Karpas-422 (cell line): Measurements from ENCODE around the gene NUDT6. TPM values are rescaled to one million over a fixed set of nuclear protein-coding genes. Genes with fewer than 3 reads are reported as not detected.

Source experiments
- DNase-seq: peaks from one replicate; pipeline ENCODE4 v3.0.0-alpha.2; 2015
- H2AFZ ChIP-seq: fragments of 200-600 bp; sonication (generic); 2 replicates; pipeline ENCODE4 v1.6.1; 2014; ENCODE audit warnings: antibody characterized with exemption, low read length, mixed read lengths
- H3K27ac ChIP-seq: fragments of 200-600 bp; sonication (generic); 2 replicates; pipeline ENCODE4 v1.5.1; 2014; ENCODE audit warnings: mild to moderate bottlenecking, low read length, moderate library complexity
- H3K27me3 ChIP-seq: fragments of 200-600 bp; sonication (generic); 2 replicates; pipeline ENCODE4 v1.6.1; 2014; ENCODE audit warnings: low read length, mixed read lengths
- H3K36me3 ChIP-seq: fragments of 200-600 bp; sonication (generic); 2 replicates; pipeline ENCODE4 v1.6.1; 2014; ENCODE audit warnings: low read length, mixed read lengths; ENCODE audit not compliant: insufficient read depth
- H3K4me1 ChIP-seq: fragments of 200-600 bp; sonication (generic); 2 replicates; pipeline ENCODE4 v1.6.1; 2014; ENCODE audit warnings: mild to moderate bottlenecking, low read length, mixed read lengths
- H3K4me2 ChIP-seq: fragments of 200-600 bp; sonication (generic); 2 replicates; pipeline ENCODE4 v1.6.1; 2014; ENCODE audit warnings: low read length, low read depth, mild to moderate bottlenecking; ENCODE audit not compliant: poor library complexity, severe bottlenecking
- H3K4me3 ChIP-seq: fragments of 200-600 bp; sonication (generic); 2 replicates; pipeline ENCODE4 v1.5.1; 2014; ENCODE audit warnings: mild to moderate bottlenecking, antibody characterized with exemption, low read length, mixed read lengths
- H3K79me2 ChIP-seq: fragments of 200-600 bp; sonication (generic); 2 replicates; pipeline ENCODE4 v1.6.1; 2014; ENCODE audit warnings: mild to moderate bottlenecking, low read length, mixed read lengths
- H3K9ac ChIP-seq: fragments of 200-600 bp; sonication (generic); 2 replicates; pipeline ENCODE4 v1.6.0; 2014; ENCODE audit warnings: low read length
- H3K9me2 ChIP-seq: fragments of 200-600 bp; sonication (generic), shearing (Covaris generic); replicated peaks from 2 replicates; pipeline ENCODE4 v1.6.0; 2014; ENCODE audit warnings: mild to moderate bottlenecking, low read length, moderate library complexity; ENCODE audit not compliant: insufficient read depth
- H3K9me3 ChIP-seq: fragments of 300-700, 200-600 bp; sonication (generic); 2 replicates; pipeline ENCODE4 v1.6.1; 2014; ENCODE audit warnings: low read length, mixed read lengths
- H4K20me1 ChIP-seq: fragments of 200-600 bp; sonication (generic); 2 replicates; pipeline ENCODE4 v1.6.1; 2014; ENCODE audit warnings: mild to moderate bottlenecking, antibody characterized with exemption, low read length, low read depth; ENCODE audit not compliant: insufficient read depth
- total RNA-seq: library from RNA; depleted of rRNA; stranded (reverse); fragments of >200 nt; shearing (Covaris generic); gene quantifications from 2 replicates; pipeline ENCODE4 v1.2.3, GENCODE V29; 2014; ENCODE audit warnings: low replicate concordance

The NUDT6 gene
- total RNA-seq, 1 experiment from 2014 or later: 17.7 TPM

GRCh38 chr4:122930862-122931261 is 8.5 kb upstream of the NUDT6 start:
- H3K79me2 ChIP-seq: peaks cover 41% of the 10 kb centered on the region
- H3K4me3 ChIP-seq: no peak overlapping the region
- no peaks in the 10 kb centered on the region for H4K20me1 ChIP-seq
- no peak overlapping the region for H2AFZ ChIP-seq
- no peak overlapping the region for H3K27ac ChIP-seq
- peak; percentile 74 for DNase-seq
- no peaks in the 10 kb centered on the region for H3K27me3 ChIP-seq
- no peak overlapping the region for H3K9ac ChIP-seq
- H3K4me1 ChIP-seq: peaks cover 10% of the 10 kb centered on the region
- H3K4me2 ChIP-seq: no peak overlapping the region
- peaks cover 44% of the 10 kb centered on the region for H3K36me3 ChIP-seq
- H3K9me3 ChIP-seq: no peaks in the 10 kb centered on the region
- no peaks in the 10 kb centered on the region for H3K9me2 ChIP-seq

GRCh38 chr4:122928930-122929329 is 6.5 kb upstream of the NUDT6 start:
- no peak for DNase-seq
- Histone ChIP-seq H3K36me3 (peaks cover 29% of the 10 kb centered on the region; the same call in 1 of the 2 replicates), H3K27me3 (no peaks in the 10 kb centered on the region), H3K4me1 (peaks cover 28% of the 10 kb centered on the region), H3K4me3 (no peak overlapping the region), H2AFZ (no peak overlapping the region), H3K27ac (no peak overlapping the region), H3K9me3 (no peaks in the 10 kb centered on the region), H3K9me2 (no peaks in the 10 kb centered on the region), H3K9ac (no peak overlapping the region), H4K20me1 (no peaks in the 10 kb centered on the region), H3K79me2 (peaks cover 50% of the 10 kb centered on the region), H3K4me2 (no peak overlapping the region)

- H3K27ac ChIP-seq: peak overlapping the region; percentile 87
- peak overlapping the region; percentile 94 for H2AFZ ChIP-seq
- H3K4me1 ChIP-seq: peaks cover 39% of the 10 kb centered on the region
- DNase-seq: peak; percentile 96
- peak overlapping the region; percentile 97 for H3K4me3 ChIP-seq
- H4K20me1 ChIP-seq: no peaks in the 10 kb centered on the region
- H3K79me2 ChIP-seq: peaks cover 67% of the 10 kb centered on the region
- no peaks in the 10 kb centered on the region for H3K9me3 ChIP-seq
- H3K4me2 ChIP-seq: peak overlapping the region; percentile 95
- no peaks in the 10 kb centered on the region for H3K27me3 ChIP-seq
- H3K9ac ChIP-seq: peak overlapping the region; percentile 89
- 0 out of 2 replicates have a peak, but pooled peaks cover 3% of the 10 kb centered on the region for H3K36me3 ChIP-seq
- H3K9me2 ChIP-seq: no peaks in the 10 kb centered on the region
Observed at GRCh38 chr4:122922877-122923511, 597 bp upstream of the NUDT6 start.

GRCh38 chr4:122921300-122921699 is 1.1 kb downstream of the NUDT6 start:
- no peaks in the 10 kb centered on the region for H3K36me3 ChIP-seq
- no peaks in the 10 kb centered on the region for H3K9me3 ChIP-seq
- peaks cover 50% of the 10 kb centered on the region for H3K79me2 ChIP-seq
- peaks cover 34% of the 10 kb centered on the region for H3K4me1 ChIP-seq
- DNase-seq: no peak
- H3K9ac ChIP-seq: peak overlapping the region; percentile 89
- H4K20me1 ChIP-seq: no peaks in the 10 kb centered on the region
- no peaks in the 10 kb centered on the region for H3K9me2 ChIP-seq
- H3K27ac ChIP-seq: no peak overlapping the region
- peak overlapping the region; percentile 97 for H3K4me3 ChIP-seq
- H3K27me3 ChIP-seq: no peaks in the 10 kb centered on the region
- peak overlapping the region; percentile 95 for H3K4me2 ChIP-seq
- no peak overlapping the region for H2AFZ ChIP-seq

- Histone ChIP-seq H3K79me2 (peaks cover 42% of the 10 kb centered on the region), H3K4me1 (peaks cover 25% of the 10 kb centered on the region), H3K4me3 (no peak overlapping the region), H3K9ac (no peak overlapping the region), H2AFZ (no peak overlapping the region), H3K9me3 (no peaks in the 10 kb centered on the region), H3K36me3 (no peaks in the 10 kb centered on the region), H3K27me3 (no peaks in the 10 kb centered on the region), H3K27ac (no peak overlapping the region), H3K4me2 (peak overlapping the region; percentile 95), H3K9me2 (no peaks in the 10 kb centered on the region), H4K20me1 (no peaks in the 10 kb centered on the region)
- DNase-seq: no peak
Observed at GRCh38 chr4:122920473-122920872, 1.9 kb downstream of the NUDT6 start.

- no peaks in the 10 kb centered on the region for H3K27me3 ChIP-seq
- no peak overlapping the region for H3K27ac ChIP-seq
Observed at GRCh38 chr4:122917731-122918130, 4.7 kb downstream of the NUDT6 start.

GRCh38 chr4:122914938-122915337 is 7.5 kb downstream of the NUDT6 start:
- no peaks in the 10 kb centered on the region for H4K20me1 ChIP-seq
- DNase-seq: no peak
- no peaks in the 10 kb centered on the region for H3K9me2 ChIP-seq
- H3K36me3 ChIP-seq: no peaks in the 10 kb centered on the region; the same call in 1 of the 2 replicates
- H3K4me3 ChIP-seq: no peak overlapping the region
- no peaks in the 10 kb centered on the region for H3K27me3 ChIP-seq
- no peak overlapping the region for H3K4me2 ChIP-seq
- H3K27ac ChIP-seq: no peak overlapping the region
- no peak overlapping the region for H3K9ac ChIP-seq
- H3K9me3 ChIP-seq: no peaks in the 10 kb centered on the region
- no peak overlapping the region for H2AFZ ChIP-seq
- H3K79me2 ChIP-seq: no peaks in the 10 kb centered on the region
- no peaks in the 10 kb centered on the region for H3K4me1 ChIP-seq

More at GRCh38 chr4:122917731-122918130, 4.7 kb downstream of the NUDT6 start:
- Histone ChIP-seq H2AFZ (no peak overlapping the region), H3K9me3 (no peaks in the 10 kb centered on the region), H3K4me1 (peaks cover 10% of the 10 kb centered on the region), H3K79me2 (peaks cover 19% of the 10 kb centered on the region), H3K4me3 (no peak overlapping the region), H3K36me3 (no peaks in the 10 kb centered on the region), H3K9me2 (no peaks in the 10 kb centered on the region), H3K9ac (no peak overlapping the region), H4K20me1 (no peaks in the 10 kb centered on the region), H3K4me2 (no peak overlapping the region)
- DNase-seq: no peak

- Histone ChIP-seq H2AFZ (no peak overlapping the region), H3K36me3 (no peaks in the 10 kb centered on the region; the same call in 1 of the 2 replicates)
- peak; percentile 78 for DNase-seq
Observed at GRCh38 chr4:122914292-122914904, 8.0 kb downstream of the NUDT6 start.

More at GRCh38 chr4:122914292-122914904, 8.0 kb downstream of the NUDT6 start:
- no peaks in the 10 kb centered on the region for H3K79me2 ChIP-seq
- H3K9me2 ChIP-seq: no peaks in the 10 kb centered on the region
- H3K4me1 ChIP-seq: no peaks in the 10 kb centered on the region
- no peak overlapping the region for H3K9ac ChIP-seq
- H4K20me1 ChIP-seq: no peaks in the 10 kb centered on the region
- H3K27ac ChIP-seq: no peak overlapping the region
- no peak overlapping the region for H3K4me2 ChIP-seq
- H3K27me3 ChIP-seq: no peaks in the 10 kb centered on the region
- no peaks in the 10 kb centered on the region for H3K9me3 ChIP-seq
- H3K4me3 ChIP-seq: no peak overlapping the region
